MM.1S (cell line): ENCODE measurements around the gene CEP83.

Source experiments
- CTCF ChIP-seq: fragments of 300-600 bp; sonication (generic); IDR thresholded peaks from 2 replicates; pipeline ENCODE4 v1.5.1; 2016; ENCODE audit warnings: antibody characterized with exemption, low read length, mixed read lengths
- EZH2 ChIP-seq: fragments of 300-600 bp; sonication (generic); optimal IDR thresholded peaks from 2 replicates; pipeline ENCODE3; 2017; ENCODE audit warnings: low read depth, mild to moderate bottlenecking, antibody characterized with exemption, low read length, mixed read lengths
- EZH2phosphoT487 ChIP-seq: fragments of 300-600 bp; sonication (generic); IDR thresholded peaks from 2 replicates; pipeline ENCODE4 v1.6.1; 2018; ENCODE audit warnings: antibody characterized with exemption, low read length

DNA sequence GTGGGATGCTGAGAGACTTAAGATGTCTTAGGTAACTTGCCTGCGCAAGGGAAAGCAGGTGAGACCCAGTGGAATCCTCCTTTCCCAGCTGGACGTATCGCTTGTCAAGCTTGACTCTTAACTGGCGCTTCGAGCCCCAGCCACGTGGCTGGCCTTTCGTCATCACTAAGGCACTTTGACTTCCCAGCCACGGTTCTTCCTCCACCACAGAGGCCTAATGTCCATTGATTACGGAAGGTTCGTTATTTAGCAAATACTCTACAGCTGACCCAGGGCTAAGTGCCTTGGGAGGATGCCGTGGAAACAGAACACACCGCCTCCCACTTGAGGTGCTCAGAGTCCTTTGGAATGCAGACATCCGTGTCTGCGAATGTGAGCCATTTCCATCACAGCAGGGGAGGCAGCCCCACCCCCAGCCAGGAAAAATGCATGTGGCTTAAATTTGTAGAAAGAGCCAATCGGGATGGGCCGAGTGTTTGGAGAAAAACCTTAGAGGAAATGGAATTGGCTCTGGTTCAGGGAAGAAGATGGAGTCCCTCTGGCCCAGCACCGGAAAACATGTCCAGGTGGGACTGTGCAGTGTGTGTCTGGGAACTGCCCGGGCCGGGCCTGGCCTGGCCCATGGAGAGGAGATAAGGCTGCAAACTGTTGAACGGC lies 195.6 kb downstream of the CEP83 start:
- TF ChIP-seq CTCF (no peak), EZH2phosphoT487 (no peak), EZH2 (no peak)
